ENCODE measurements around the gene TMED5.
"Not testable (repeated sequence)": the region's sequence is repeated elsewhere in the genome, so short reads cannot be mapped to it uniquely, and the experiment has no call there.

Gene TMED5

DNA sequence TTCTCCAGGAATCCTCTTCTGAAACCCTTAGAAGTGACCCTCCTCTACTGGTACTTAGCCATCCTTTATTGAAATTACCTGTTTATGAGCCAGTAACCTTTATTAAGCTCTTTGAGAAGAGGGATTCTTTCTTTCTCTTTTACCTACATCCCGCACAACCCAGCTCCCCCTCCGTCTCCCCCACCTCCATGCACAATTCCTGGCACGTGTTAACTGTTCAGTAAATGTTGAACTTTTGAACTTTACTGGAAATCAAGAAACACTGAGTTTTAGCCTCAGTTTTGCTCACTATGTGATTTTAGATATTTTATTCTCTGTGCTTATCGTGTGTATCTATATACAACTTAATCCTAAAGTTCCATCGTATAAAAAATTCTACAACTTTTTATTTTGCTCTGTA is 1.8 kb downstream of the TMED5 start:
- no peak for DNase-seq
- no peaks in the 10 kb centered on the region; the same call in 1 of the 2 replicates for H3K36me3 ChIP-seq
- H3K27ac ChIP-seq = no peak overlapping the region
- TF ChIP-seq, protein P1, sequence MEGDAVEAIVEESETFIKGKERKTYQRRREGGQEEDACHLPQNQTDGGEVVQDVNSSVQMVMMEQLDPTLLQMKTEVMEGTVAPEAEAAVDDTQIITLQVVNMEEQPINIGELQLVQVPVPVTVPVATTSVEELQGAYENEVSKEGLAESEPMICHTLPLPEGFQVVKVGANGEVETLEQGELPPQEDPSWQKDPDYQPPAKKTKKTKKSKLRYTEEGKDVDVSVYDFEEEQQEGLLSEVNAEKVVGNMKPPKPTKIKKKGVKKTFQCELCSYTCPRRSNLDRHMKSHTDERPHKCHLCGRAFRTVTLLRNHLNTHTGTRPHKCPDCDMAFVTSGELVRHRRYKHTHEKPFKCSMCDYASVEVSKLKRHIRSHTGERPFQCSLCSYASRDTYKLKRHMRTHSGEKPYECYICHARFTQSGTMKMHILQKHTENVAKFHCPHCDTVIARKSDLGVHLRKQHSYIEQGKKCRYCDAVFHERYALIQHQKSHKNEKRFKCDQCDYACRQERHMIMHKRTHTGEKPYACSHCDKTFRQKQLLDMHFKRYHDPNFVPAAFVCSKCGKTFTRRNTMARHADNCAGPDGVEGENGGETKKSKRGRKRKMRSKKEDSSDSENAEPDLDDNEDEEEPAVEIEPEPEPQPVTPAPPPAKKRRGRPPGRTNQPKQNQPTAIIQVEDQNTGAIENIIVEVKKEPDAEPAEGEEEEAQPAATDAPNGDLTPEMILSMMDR (IDR thresholded peaks at IDR 0.05; ENCODE audit: low read depth, low read length) = no peak
- no peak overlapping the region for H3K4me3 ChIP-seq (ENCODE audit: low read depth, low read length)
- no peaks in the 10 kb centered on the region for H3K27me3 ChIP-seq (ENCODE audit: insufficient read depth, low read depth, severe bottlenecking)
- no peaks in the 10 kb centered on the region for H3K9me3 ChIP-seq (ENCODE audit: severe bottlenecking)

DNA sequence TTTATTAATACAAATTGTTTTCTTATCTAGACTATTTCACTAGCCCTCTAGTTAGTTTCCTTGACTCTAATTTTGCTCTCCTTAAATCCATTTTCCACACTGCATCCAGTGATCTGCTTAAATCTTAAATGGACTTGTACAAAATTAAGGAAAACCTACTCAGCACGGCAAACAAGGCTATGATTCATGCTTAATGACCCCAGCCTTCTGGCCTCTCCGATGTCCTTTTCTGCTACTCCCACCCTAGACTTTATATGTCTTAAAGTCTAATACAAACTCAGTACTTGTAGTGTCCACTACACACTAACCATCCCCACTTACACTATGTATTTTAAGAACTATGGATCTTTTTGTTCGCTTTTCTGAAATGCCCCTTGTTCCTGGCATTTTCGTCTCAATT is 2.2 kb downstream of the TMED5 start:
- TF ChIP-seq, protein P1 (IDR thresholded peaks at IDR 0.05; ENCODE audit: low read depth, low read length) = no peak
- H3K4me3 ChIP-seq (ENCODE audit: low read depth, low read length) = no peak overlapping the region
- DNase-seq = no peak
- no peaks in the 10 kb centered on the region for H3K27me3 ChIP-seq (ENCODE audit: insufficient read depth, low read depth, severe bottlenecking)
- no peaks in the 10 kb centered on the region for H3K36me3 ChIP-seq
- no peak overlapping the region for H3K27ac ChIP-seq
- no peaks in the 10 kb centered on the region for H3K9me3 ChIP-seq (ENCODE audit: severe bottlenecking)

DNA sequence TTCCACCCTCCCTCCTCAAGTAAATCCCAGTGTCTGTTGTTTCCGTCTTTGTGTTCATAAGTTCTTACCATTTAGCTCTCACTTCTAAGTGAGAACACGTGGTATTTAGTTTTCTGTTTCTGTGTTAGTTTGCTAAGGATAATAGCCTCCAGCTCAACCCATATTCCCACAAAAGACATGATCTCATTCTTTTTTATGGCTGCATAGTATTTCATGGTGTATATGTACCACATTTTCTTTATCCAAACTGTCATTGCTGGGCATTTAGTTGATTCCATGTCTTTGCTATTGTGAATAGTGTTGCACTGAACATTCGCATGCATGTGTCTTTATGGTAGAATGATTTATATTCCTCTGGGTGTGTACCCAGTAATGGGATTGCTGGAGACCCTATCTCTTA is 5.6 kb downstream of the TMED5 start:
- H3K36me3 ChIP-seq; DNase-seq; H3K9me3 ChIP-seq (ENCODE audit: severe bottlenecking); H3K4me3 ChIP-seq (ENCODE audit: low read depth, low read length); H3K27ac ChIP-seq; H3K27me3 ChIP-seq (ENCODE audit: insufficient read depth, low read depth, severe bottlenecking): not testable (repeated sequence)

DNA sequence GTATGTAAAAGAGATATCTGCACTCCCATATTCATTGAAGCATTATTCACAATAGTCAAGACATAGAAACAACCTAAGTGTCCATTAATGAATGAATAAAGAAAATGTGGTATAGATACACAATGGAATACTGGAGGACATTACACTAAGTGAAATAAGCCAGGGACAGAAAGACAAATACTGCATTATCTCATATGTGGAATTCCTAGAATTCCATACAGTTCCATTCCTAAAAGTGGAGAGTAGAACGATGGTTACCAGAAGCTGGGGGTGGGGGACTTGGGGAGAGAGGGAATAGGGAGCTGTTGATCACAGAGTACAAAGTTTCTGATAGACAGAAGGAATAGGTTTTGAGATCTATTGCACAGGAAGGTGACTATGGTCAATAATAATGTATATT is 7.4 kb downstream of the TMED5 start:
- no peak overlapping the region for H3K27ac ChIP-seq
- no peak overlapping the region for H3K4me3 ChIP-seq (ENCODE audit: low read depth, low read length)
- TF ChIP-seq, protein P1 (IDR thresholded peaks at IDR 0.05; ENCODE audit: low read depth, low read length) = no peak
- H3K9me3 ChIP-seq (ENCODE audit: severe bottlenecking) = peaks cover 2% of the 10 kb centered on the region
- no peaks in the 10 kb centered on the region for H3K36me3 ChIP-seq
- no peaks in the 10 kb centered on the region for H3K27me3 ChIP-seq (ENCODE audit: insufficient read depth, low read depth, severe bottlenecking)
- no peak for DNase-seq

DNA sequence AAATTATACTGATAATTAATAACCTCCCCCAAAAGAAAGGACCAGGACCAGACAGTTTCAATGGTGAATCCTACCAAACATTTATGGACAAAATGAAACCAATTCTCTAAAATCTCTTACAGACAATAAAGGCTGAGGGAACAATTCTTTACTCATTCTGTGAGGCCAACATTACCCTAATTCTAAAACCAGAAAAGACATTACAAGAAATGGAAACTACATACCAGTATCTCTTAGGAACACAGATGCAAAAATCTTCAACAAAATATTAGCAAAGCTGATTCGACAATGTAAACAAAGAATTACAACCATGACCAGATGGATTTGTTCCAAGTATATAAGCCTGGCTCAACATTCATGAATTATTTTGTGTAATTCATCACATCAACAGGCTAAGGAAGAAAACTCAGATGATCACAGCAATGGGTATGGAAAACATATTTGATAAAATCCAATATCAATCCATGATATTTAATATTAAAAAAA is 8.6 kb downstream of the TMED5 start:
- H3K27me3 ChIP-seq (ENCODE audit: insufficient read depth, low read depth, severe bottlenecking) = no peaks in the 10 kb centered on the region
- peaks cover 2% of the 10 kb centered on the region for H3K9me3 ChIP-seq (ENCODE audit: severe bottlenecking)
- no peak overlapping the region for H3K4me3 ChIP-seq (ENCODE audit: low read depth, low read length)
- no peak for DNase-seq
- H3K27ac ChIP-seq = no peak overlapping the region
- peaks cover 5% of the 10 kb centered on the region; the same call in 1 of the 2 replicates for H3K36me3 ChIP-seq
- TF ChIP-seq, protein P1 (IDR thresholded peaks at IDR 0.05; ENCODE audit: low read depth, low read length) = no peak

- not testable (repeated sequence) for H3K4me3 ChIP-seq (ENCODE audit: low read depth, low read length); H3K27me3 ChIP-seq (ENCODE audit: insufficient read depth, low read depth, severe bottlenecking); H3K36me3 ChIP-seq; H3K27ac ChIP-seq; H3K9me3 ChIP-seq (ENCODE audit: severe bottlenecking); DNase-seq
These were observed 10.0 kb downstream of the TMED5 start for GRCh38 chr1:93170141-93170678.

- no peaks in the 10 kb centered on the region for H3K27me3 ChIP-seq (ENCODE audit: insufficient read depth, low read depth, severe bottlenecking)
- TF ChIP-seq, protein P1 (IDR thresholded peaks at IDR 0.05; ENCODE audit: low read depth, low read length) = no peak
- H3K27ac ChIP-seq = no peak overlapping the region
- no peak overlapping the region for H3K4me3 ChIP-seq (ENCODE audit: low read depth, low read length)
- no peak for DNase-seq
- H3K36me3 ChIP-seq = peaks cover 5% of the 10 kb centered on the region; the same call in 1 of the 2 replicates
- H3K9me3 ChIP-seq (ENCODE audit: severe bottlenecking) = peaks cover 2% of the 10 kb centered on the region
These were observed 13.2 kb downstream of the TMED5 start for GRCh38 chr1:93167006-93167405.

GRCh38 chr1:93165895-93166294 is 14.3 kb downstream of the TMED5 start:
- H3K27ac ChIP-seq; H3K9me3 ChIP-seq (ENCODE audit: severe bottlenecking); H3K4me3 ChIP-seq (ENCODE audit: low read depth, low read length); DNase-seq; H3K27me3 ChIP-seq (ENCODE audit: insufficient read depth, low read depth, severe bottlenecking); H3K36me3 ChIP-seq: not testable (repeated sequence)
